GM12801 (cell line): ENCODE measurements around the gene PJA2.

Experiments
- TF ChIP-seq, protein P1 (sequence below): IDR thresholded peaks from one replicate; pipeline ENCODE4 v1.5.1; 2011; ENCODE audit warnings: control low read depth; ENCODE audit not compliant: insufficient read length; ENCODE audit errors: extremely low read depth

Gene PJA2

DNA sequence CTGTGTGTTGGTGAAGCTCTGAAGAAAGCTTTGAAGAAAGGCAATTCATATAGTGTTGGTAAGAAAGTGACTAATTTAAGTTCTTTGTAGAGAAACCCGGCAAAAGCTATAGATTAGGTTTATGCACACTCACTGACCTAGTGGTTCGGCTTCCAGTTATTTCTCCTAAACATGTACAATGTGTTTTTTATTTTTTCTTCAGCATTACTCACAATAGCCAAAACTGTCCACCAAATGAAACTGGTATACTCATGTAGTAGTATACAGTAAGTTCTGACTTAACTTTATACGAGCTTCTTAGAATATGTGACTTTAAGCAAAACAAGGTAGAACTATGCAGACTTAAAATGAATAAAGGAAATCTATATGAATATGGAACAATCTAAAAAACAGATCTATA is 44.8 kb downstream of the PJA2 start:
- TF ChIP-seq, protein P1, sequence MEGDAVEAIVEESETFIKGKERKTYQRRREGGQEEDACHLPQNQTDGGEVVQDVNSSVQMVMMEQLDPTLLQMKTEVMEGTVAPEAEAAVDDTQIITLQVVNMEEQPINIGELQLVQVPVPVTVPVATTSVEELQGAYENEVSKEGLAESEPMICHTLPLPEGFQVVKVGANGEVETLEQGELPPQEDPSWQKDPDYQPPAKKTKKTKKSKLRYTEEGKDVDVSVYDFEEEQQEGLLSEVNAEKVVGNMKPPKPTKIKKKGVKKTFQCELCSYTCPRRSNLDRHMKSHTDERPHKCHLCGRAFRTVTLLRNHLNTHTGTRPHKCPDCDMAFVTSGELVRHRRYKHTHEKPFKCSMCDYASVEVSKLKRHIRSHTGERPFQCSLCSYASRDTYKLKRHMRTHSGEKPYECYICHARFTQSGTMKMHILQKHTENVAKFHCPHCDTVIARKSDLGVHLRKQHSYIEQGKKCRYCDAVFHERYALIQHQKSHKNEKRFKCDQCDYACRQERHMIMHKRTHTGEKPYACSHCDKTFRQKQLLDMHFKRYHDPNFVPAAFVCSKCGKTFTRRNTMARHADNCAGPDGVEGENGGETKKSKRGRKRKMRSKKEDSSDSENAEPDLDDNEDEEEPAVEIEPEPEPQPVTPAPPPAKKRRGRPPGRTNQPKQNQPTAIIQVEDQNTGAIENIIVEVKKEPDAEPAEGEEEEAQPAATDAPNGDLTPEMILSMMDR = no peak

DNA sequence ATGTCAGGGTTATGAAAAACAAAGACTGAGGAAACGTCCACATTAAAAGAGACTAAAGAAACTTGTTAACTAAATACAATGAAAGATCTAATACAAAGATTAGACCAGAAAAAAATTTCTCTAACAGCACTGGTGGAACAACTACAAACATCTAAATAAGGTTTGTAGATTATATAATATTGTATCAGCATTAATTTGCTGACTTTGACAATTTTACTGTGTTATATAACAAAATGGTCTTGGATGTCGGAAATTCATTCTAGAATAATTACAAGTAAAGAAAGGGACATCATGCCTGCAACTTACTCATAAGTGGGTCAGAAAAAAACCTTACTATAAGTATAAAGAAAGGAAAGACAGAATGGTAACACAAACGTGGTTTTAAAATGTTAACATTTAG is 50.1 kb downstream of the PJA2 start:
- TF ChIP-seq, protein P1 = no peak

DNA sequence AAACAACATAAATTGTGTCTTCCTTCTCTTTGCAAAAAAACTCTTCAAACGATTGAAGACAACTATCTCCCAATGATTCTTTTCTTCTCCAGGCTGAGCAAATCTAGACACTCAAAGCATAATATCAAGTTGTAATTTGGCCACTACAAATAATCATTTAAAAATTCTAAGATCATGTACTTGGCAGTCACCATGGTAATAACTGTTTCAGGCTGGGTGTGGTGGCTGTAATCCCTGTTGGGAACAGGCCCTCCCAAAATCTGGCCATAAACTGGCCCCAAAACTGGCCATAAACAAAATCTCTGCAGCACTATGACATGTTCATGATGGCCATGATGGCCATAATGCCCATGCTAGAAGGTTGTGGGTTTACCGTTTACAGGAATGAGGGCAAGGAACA is 52.0 kb downstream of the PJA2 start:
- TF ChIP-seq, protein P1 = no peak

DNA sequence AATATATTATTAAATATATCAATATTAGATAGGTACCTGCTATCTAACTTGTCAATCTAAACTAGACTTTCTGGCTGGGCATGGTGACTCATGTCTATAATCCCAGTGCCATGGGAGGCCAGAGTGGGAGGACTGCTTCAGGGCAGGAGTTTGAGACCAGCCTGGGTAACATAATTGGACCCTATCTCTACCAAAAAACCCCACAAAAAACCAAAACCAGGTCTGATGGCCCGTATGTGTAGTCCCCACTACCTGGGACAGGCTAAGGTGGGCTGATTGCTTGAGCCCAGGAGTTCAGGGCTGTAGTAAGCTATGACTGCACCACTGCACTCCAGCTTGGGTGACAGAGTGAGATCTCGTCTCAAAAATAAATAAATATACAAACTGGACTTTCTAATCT is 55.0 kb downstream of the PJA2 start:
- TF ChIP-seq, protein P1 = no peak

DNA sequence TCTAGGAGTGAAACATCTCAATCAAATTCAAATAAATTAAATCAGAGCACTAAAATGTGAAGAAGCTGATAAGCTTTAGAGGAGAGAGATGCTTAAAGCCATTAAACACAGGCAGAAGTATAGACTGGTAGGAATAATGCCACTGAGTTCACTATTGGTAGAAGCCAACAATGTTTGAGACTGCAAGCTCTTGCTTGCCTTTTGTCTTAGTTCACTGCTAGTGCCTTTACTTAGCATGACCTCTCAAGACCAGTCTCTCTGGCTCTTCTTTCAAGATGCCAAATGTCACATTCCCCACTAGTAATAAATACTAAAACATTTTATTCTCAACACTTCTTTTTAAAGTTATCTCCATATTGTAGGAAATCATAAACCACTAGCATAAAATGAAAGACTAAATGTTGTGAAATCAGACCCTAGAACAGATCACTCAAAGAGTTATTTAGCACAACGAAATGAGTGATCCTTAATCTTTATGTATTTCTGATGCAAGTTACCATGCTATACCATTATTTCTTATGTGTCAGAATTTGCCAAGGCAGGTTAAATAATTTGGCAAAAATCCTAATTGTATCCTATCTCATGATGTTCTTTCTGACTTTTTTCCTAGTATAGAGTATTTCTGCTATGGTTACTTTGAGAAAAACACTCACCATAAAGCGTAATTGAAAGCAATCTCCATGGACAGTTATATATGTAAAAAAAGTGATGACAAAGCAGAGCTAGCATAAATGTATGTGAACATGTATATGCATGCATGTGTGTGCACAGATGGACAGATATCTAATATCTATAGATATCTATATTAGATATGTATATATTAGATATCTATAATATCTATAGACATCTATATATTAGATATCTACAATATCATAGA is 57.5 kb downstream of the PJA2 start:
- TF ChIP-seq, protein P1 = no peak

DNA sequence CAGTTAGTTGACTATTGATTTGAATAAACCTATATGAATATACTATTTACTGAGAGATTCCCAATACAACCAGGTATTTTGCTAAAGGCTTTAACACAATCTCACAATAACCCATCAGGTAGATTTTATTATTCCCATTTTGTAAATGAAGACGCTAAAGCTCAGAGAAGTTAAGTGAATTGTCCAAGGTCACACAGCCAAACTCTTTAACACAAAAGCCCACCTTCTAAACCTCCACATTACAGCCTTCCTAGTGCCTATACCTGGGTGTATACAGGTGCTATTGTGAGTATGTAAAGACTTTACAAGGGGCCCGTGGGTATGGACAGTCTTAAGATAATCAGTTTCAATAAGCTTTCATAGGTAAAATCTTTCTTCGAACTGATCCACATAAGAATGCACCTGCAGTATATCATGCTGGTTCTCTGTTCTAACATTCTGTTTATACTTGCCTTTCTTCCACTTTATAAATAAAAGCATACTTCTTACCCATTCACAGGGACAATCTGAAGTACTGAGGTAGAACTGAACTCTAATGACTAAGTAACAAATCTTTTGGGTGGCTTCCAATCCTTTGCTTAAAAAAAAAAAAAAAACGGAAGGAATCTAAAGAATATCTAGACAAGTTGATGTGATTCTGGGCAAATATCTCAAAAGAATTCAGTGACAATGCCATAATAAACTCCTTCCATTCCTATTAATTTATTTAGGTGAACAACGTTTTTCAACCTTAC is 59.1 kb downstream of the PJA2 start:
- TF ChIP-seq, protein P1 = no peak

DNA sequence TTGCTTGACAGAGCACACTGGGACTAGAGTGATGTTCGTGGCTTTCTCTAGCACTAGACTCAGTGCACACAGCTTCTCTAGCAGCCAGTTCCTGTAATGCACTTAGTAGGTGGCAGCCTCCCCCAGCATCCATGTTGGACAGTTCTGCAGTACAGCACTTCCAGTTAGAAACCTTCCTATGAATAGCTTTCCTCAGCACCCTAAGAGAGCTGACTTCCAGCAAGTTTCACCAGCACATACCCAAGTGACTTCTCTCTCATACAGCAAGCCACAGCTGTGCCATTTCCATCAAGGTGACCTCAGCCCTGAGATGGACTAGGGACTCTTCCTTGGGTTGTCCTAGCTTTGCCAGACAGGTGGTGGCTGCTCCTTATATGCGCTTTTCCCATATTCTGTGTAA is 60.4 kb downstream of the PJA2 start:
- TF ChIP-seq, protein P1 = no peak
